ENCODE results near the gene LCN12. TPM values are rescaled to one million over a fixed set of nuclear protein-coding genes. Genes with fewer than 3 reads are reported as not detected.

LCN12 gene
- polyA plus RNA-seq, 1 donor (not counting 4 experiments of a cell fraction or from before 2014, with no cell fraction given): not detected

- no peak for FAIRE-seq
- H3K4me2 ChIP-seq (ENCODE audit: control insufficient read depth, extremely low read depth, insufficient read depth, low read depth, low read length): peak overlapping the region; percentile 54
- TF ChIP-seq, protein P1, sequence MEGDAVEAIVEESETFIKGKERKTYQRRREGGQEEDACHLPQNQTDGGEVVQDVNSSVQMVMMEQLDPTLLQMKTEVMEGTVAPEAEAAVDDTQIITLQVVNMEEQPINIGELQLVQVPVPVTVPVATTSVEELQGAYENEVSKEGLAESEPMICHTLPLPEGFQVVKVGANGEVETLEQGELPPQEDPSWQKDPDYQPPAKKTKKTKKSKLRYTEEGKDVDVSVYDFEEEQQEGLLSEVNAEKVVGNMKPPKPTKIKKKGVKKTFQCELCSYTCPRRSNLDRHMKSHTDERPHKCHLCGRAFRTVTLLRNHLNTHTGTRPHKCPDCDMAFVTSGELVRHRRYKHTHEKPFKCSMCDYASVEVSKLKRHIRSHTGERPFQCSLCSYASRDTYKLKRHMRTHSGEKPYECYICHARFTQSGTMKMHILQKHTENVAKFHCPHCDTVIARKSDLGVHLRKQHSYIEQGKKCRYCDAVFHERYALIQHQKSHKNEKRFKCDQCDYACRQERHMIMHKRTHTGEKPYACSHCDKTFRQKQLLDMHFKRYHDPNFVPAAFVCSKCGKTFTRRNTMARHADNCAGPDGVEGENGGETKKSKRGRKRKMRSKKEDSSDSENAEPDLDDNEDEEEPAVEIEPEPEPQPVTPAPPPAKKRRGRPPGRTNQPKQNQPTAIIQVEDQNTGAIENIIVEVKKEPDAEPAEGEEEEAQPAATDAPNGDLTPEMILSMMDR (optimal IDR thresholded peaks at IDR 0.05 in 1 of 3, IDR thresholded peaks at IDR 0.05 in 1 of 3, conservative IDR thresholded peaks at IDR 0.05 in 1 of 3; ENCODE audit: extremely low read depth in 1 of 3, insufficient read depth in 2 of 3, low read length in 3 of 3): no peak
- no peak for TF ChIP-seq EZH2 (IDR thresholded peaks at IDR 0.05; ENCODE audit: low read length)
- H4K20me1 ChIP-seq (ENCODE audit: control insufficient read depth, extremely low read depth, insufficient read depth, low read length): no peaks in the 10 kb centered on the region
- H3K9me1 ChIP-seq (ENCODE audit: control insufficient read depth, extremely low read depth, insufficient read depth, low read length): no peaks in the 10 kb centered on the region
- peak overlapping the region; percentile 64 for H3K9ac ChIP-seq (ENCODE audit: control insufficient read depth, extremely low read depth, insufficient read depth, low read length)
- H3K79me2 ChIP-seq (ENCODE audit: control insufficient read depth, insufficient read depth, low read length): no peaks in the 10 kb centered on the region
- H3K27me3 ChIP-seq (ENCODE audit: control insufficient read depth, extremely low read depth, insufficient read depth, low read length): no peaks in the 10 kb centered on the region
- H3K27ac ChIP-seq (ENCODE audit: control insufficient read depth, insufficient read depth, low read length): no peak overlapping the region
- H2AFZ ChIP-seq (ENCODE audit: control insufficient read depth, low read length): peak overlapping the region; percentile 74
- H3K4me3 ChIP-seq (ENCODE audit: control insufficient read depth in 2 of 3, extremely low read depth in 1 of 3, insufficient read depth in 2 of 3, low read depth in 1 of 3, low read length in 3 of 3): peak overlapping the region; percentile 63 to 70 (median 65)
- peaks cover 14% of the 10 kb centered on the region for H3K4me1 ChIP-seq (ENCODE audit: control insufficient read depth, extremely low read depth, insufficient read depth, low read length)
- H3K9me3 ChIP-seq (ENCODE audit: control insufficient read depth, low read depth, low read length): no peaks in the 10 kb centered on the region
- dilution Hi-C loops (cut with MboI; ENCODE audit: extremely low pct_ligation_motif_present, low sequenced_read_pairs): loop anchor here (25.0 kb wide), 1 partner anchor 137 kb away; the partner anchor contains the start of gene RABL6
- no peaks in the 10 kb centered on the region for H3K36me3 ChIP-seq (ENCODE audit: control insufficient read depth in 2 of 2, extremely low read depth in 1 of 2, insufficient read depth in 2 of 2, low read length in 2 of 2)
- DNase-seq (ENCODE audit: low read depth, low spot score): no peak
Observed at GRCh38 chr9:136949239-136949816, 2.7 kb upstream of the LCN12 start.

DNA sequence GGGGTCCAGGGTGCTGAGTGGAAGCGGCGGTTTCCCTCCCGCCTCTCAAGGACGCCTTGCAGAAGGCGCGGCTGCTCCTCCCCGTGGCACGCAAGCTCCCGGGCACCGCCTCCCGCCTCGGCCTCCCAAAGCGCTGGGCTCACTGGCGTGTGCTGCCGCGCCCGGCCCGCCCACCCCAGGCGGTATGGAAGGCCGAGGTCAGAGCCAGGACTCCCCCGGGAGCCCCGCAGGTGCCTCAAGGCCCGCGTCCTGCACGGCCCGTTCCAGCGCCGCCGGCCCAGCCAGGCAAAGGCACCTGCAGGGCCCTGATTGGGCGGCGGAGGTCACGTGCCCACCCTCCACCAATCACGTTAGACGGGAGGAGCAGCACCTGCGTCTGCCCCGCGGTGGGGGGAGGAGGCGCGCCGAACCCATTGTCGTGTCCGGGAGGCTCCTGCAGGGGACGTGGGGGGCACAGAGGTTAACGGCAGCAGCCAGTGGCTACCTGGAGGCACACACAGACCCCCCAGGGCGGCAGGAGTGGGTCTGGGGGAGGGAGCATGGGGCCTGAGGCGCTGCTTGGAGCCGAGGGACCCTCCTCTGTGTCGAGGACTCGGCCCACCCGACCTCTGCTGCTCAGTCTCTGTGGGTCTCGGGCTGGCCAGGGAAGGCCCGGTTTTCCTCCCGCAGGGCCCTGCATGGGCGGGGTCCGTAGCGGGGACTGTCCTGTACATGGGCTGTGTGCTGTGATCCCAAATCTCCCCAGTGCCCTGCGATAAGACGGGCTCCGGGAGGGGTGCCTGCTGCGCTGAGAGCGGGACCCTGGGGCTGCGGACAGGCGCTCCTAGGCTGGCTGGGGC lies 2.0 kb upstream of the LCN12 start:
- no peaks in the 10 kb centered on the region for H3K9me1 ChIP-seq (ENCODE audit: control insufficient read depth, extremely low read depth, insufficient read depth, low read length)
- no peaks in the 10 kb centered on the region for H3K79me2 ChIP-seq (ENCODE audit: control insufficient read depth, insufficient read depth, low read length)
- FAIRE-seq: peak; percentile 63
- H3K9me3 ChIP-seq (ENCODE audit: control insufficient read depth, low read depth, low read length): no peaks in the 10 kb centered on the region
- TF ChIP-seq, protein P1 (optimal IDR thresholded peaks at IDR 0.05 in 1 of 3, IDR thresholded peaks at IDR 0.05 in 1 of 3, conservative IDR thresholded peaks at IDR 0.05 in 1 of 3; ENCODE audit: extremely low read depth in 1 of 3, insufficient read depth in 2 of 3, low read length in 3 of 3): no peak
- TF ChIP-seq EZH2 (IDR thresholded peaks at IDR 0.05; ENCODE audit: low read length): no peak
- peak overlapping the region; percentile 63 to 70 (median 65) for H3K4me3 ChIP-seq (ENCODE audit: control insufficient read depth in 2 of 3, extremely low read depth in 1 of 3, insufficient read depth in 2 of 3, low read depth in 1 of 3, low read length in 3 of 3)
- H3K4me1 ChIP-seq (ENCODE audit: control insufficient read depth, extremely low read depth, insufficient read depth, low read length): peaks cover 12% of the 10 kb centered on the region
- H3K27me3 ChIP-seq (ENCODE audit: control insufficient read depth, extremely low read depth, insufficient read depth, low read length): no peaks in the 10 kb centered on the region
- H2AFZ ChIP-seq (ENCODE audit: control insufficient read depth, low read length): peak overlapping the region; percentile 95
- no peaks in the 10 kb centered on the region for H3K36me3 ChIP-seq (ENCODE audit: control insufficient read depth in 2 of 2, extremely low read depth in 1 of 2, insufficient read depth in 2 of 2, low read length in 2 of 2)
- H3K9ac ChIP-seq (ENCODE audit: control insufficient read depth, extremely low read depth, insufficient read depth, low read length): peak overlapping the region; percentile 65
- peak overlapping the region; percentile 94 for H3K4me2 ChIP-seq (ENCODE audit: control insufficient read depth, extremely low read depth, insufficient read depth, low read depth, low read length)
- H3K27ac ChIP-seq (ENCODE audit: control insufficient read depth, insufficient read depth, low read length): no peak overlapping the region
- dilution Hi-C loops (cut with MboI; ENCODE audit: extremely low pct_ligation_motif_present, low sequenced_read_pairs): loop anchor here (25.0 kb wide), 1 partner anchor 138 kb away; the partner anchor contains the start of gene RABL6
- no peaks in the 10 kb centered on the region for H4K20me1 ChIP-seq (ENCODE audit: control insufficient read depth, extremely low read depth, insufficient read depth, low read length)
- DNase-seq (ENCODE audit: low read depth, low spot score): peak; percentile 62
